Right renal pelvis (tissue), 4 donors: ENCODE data around the gene ZP3. TPM values are rescaled to one million over a fixed set of nuclear protein-coding genes. Genes with fewer than 3 reads are reported as not detected.
"Not testable (repeated sequence)": the region's sequence is repeated elsewhere in the genome, so short reads cannot be mapped to it uniquely, and the experiment has no call there.

Experiments
- DNase-seq, 4 donors: peaks; one replicate each; pipeline ENCODE4 v3.0.0-alpha.2; 2013; ENCODE audit warnings: low read depth in 4 of 4, low spot score in 3 of 4, missing footprints in 1 of 4
- polyA plus RNA-seq, 4 donors: library from polyadenylated mRNA; unstranded; fragments of 120-200 nt; gene quantifications; one replicate each; pipeline ENCODE4 v1.2.1, GENCODE V29; 2013; ENCODE audit not compliant: insufficient read length in 4 of 4

The ZP3 gene
- polyA plus RNA-seq, 4 donors = 1.6 to 13.4 (median 2.4) TPM

DNA sequence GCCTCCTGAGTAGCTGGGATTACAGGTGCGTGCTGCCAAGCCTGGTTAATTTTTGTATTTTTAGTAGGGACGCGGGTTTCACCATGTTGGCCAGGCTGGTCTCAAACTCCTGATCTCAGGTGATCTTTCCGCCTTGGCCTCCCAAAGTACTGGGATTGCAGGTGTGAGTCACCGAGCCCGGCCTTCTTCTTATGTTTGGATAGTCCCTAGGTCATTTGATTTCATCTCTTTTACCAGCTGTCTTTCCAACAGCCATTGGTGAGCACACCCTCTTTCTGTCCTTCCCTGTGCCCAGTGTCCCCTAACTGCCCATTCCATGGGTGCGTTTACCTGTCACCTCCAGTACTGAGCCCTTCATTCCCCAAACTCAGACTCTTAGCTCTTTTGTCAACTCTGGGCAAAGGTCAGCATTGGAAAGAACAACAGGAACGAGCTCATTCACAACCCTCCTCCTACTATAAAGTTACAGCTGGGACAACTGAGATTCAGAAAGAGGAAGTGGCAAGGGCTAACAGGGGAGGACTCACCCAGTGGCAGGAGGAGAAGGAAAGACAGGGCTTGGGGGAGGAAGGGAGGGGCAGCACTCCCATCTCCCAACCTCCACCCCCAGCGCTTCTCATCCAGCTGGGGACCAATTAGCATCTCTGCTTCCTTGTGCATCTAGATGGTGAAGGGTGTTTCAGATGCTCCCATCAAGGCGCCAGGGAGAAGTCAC is 20.8 kb upstream of the ZP3 start:
- DNase-seq = no peak

DNA sequence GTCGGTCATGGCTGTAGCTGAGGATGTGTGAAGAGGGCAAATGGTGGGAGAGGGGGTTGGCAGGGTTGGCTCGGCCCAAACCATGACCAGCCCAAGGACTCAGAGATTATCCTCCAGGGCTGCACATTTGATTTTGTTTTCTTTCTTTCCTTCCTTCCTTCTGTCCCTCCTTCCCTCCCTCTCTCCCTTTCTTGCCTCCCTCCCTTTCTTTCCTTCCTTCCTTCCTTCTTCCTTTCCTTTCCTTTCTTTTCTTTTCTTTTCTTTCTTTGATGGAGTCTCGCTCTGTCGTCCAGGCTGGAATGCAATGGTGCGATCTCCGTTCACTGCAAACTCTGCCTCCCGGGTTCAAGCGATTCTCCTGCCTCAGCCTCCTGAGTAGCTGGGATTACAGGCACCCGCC is 19.0 kb upstream of the ZP3 start:
- DNase-seq = no peak

DNA sequence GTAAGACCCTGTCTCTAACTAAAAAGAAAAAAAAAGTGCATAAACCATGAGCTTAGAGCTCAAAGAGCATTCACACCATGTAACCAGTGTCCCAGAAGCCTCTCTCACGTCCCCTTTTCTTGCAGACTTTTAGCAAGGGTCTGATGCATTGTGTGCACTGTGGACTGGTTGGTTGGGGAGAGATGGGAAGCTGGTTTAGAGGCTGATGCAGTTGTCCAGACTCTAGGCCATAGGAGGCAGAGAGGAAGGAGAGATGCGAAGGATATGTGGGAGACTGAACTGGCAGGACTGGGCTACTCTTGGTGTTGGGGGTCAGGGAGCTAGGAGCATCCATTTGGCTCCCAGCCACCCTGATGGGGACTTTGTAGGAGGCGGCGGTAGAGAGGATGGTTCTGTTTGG is 17.0 kb upstream of the ZP3 start:
- DNase-seq = no peak

DNA sequence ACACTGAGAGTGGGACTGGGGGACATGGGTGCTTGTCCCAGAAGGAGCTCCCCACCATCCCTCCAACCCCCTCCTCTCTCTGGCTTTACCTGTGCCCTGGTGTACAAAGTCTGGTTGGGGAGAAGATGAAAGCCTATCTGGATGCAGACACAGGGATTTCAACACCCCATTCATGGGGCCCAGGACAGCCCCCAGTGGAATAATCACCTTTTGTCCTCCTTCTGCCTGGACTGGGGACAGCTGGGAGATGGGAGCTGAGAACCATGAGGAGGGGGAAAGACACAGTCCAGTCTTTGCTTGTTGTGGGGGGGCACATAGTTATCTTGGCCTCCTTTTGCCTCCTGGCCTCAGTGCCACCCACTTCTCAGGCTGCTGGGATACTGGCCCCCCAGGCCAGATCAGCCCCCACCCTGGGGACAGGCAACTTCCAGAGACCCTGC is 16.6 kb upstream of the ZP3 start:
- DNase-seq = no peak

DNA sequence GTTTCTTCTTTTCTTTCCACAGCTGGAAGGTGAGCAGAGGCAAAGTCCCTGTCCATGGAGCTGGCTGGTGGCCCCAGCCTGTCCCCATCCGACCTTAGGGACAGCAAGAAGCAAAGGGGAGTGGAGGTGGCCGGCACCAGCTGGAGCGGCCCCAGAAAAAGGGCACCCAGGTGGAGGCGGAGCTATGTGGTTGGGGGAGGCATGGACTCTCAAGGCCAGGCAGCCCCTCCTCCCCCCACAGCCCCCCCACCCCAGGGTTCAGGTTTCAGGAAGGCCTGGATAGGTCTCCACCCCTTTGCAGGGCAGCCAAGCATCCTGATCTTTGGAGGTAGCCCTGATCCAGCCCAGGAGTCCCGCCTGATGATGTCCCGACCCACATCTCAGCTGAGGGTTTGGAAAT is 15.2 kb upstream of the ZP3 start, which contains the start of gene SSC4D:
Gene SSC4D, minus strand, starts transcription at position 161 of the 400 bp plus-strand sequence. CDS start 5,258 bp downstream, outside the sequence.
- no peak for DNase-seq

DNA sequence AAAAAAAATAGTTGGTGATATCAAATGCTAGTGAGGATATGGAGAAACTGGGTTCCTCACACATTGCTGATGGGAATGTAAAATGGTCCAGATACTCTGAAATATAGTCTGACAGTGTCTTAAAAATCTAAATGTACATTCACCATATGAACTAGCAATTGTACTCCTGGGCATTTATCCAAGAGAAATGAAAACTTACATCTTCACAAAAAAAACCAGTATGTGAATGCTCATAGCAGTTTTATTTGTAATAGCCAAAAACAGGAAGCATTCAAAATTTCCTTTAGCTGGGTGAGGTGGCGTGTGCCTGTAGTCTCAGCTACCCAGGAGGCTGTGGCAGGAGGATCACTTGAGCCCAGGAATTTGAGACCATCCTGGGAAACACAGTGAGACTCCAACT is 13.1 kb upstream of the ZP3 start:
- DNase-seq = no peak

DNA sequence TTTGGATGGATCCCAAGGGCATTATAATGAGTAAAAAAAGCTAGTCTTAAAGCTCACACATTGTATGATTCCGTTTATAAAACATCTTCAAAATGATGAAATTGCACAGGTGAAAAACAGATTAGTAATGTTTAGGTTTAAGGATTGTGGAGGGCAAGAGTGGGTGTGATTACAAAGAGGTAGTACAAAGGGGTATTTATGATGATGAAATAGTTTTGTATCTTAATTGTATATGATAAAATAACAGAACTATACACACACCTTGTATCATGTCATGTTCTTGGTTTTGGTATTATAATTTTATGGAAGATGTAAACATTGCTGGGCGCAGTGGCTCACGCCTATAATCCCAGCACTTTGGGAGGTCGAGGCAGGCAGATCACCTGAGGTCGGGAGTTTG is 12.5 kb upstream of the ZP3 start:
- DNase-seq = no peak

DNA sequence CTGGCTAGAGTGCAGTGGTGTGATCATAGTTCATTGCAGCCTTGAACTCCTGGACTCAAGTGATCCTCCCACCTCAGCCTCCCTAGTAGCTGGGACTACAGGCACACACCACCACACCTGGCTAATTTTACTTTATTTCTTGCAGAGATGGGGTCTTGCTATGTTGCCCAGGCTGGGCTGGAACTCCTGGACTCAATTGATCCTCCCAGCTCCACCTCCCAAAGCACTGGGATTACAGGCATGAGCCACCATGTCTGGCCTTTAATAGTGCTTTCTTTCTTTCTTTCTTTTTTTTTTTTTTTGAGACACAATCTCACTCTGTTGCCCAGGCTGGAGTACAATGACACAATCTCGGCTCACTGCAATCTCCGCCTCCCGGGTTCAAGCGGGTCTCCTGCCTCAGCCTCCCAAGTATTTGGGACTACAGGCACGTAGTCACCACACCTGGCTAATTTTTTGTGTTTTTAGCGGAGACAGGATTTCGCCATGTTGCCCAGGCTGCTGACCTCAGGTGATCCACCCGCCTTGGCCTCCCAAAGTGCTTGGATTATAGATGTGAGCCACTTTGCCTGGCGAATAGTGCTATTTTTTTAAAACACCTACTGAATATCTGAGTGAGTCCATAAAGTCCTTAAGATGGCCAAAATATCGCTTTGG is 7.0 kb upstream of the ZP3 start:
- not testable (repeated sequence) for DNase-seq

DNA sequence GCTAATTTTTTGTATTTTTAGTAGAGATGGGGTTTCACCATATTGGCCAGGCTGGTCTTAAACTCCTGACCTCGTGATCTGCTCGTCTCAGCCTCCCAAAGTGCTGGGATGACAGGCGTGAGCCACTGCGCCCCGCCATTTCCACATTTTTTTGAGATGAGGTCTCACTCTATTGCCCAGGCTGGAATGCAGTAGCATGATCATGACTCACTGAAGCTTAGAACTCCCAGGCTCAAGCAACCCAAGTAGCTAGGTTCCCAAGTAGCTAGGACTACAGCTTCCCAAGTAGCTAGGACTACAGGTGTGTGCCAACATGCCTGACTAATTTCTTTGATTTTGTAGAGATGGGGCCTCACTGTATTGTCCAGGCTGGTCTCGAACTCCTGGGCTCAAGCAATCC is 3.7 kb upstream of the ZP3 start:
- DNase-seq = not testable (repeated sequence)

DNA sequence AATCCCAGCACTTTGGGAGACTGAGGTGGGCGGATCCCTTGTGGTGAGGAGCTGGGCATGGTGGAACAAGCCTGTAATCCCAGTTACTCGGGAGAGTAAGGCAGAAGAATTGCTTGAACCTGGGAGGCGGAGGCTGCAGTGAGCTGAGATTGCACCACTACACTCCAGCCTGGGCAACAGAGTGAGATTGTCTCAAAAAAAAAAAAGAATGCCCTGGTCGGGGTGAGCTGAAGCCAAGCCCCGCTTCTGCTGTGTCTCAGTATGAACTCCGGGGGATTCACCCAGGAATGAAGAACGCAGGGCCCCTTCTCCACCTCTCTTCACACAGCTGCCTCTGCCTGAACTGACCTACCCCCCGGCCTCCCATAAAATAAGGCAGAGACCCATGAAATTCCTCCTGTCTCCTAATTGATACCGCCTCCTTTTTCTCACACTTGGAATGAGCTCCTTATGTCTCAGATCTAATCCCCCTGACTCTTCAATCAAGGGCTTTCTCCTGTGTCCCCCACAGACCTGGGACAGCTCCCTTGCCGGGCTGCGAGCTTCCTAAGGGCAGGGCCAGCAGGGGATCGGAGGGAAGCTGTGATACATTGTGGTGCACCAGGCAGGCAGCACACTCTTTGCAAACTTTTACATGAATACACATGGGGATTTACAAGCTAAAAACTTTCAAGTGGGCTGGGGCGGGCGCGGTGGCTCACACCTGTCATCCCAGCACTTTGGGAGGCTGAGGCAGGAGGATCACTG is 911 bp upstream of the ZP3 start:
- no peak for DNase-seq

DNA sequence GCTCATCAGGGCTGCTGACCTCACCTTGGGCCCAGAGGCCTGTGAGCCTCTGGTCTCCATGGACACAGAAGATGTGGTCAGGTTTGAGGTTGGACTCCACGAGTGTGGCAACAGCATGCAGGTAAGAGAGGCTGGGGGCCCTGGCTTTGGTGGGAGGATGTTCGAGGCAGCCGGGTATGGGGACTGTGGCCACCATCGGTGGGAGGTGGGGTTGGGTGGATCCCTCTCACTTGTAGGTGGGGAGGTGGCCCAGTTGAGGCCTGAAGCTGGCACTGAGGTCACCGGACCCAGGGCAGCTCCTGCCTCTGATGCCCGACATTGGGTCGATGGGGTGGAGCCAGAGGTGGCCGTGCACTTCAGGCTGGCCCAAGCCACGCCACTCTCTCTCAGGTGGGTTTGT is 406 bp downstream of the ZP3 start:
- DNase-seq = no peak

DNA sequence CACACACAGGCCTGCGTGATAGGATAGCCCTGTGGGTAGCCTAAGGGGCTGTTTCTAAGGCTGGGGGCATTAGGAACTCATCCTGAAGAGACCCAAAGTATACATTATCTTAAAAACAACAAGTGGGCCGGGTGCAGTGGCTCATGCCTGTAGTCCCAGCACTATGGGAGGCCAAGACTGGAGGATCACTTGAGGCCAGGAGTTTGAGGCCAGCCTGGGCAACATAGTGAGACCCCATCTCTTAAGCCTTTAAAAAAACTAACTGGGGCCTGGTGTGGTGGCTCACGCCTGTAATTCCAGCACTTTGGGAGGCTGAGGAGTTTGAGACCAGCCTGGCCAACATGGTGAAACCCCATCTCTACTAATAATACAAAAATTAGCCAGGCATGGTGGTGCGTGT is 808 bp downstream of the ZP3 start:
- DNase-seq = not testable (repeated sequence)

DNA sequence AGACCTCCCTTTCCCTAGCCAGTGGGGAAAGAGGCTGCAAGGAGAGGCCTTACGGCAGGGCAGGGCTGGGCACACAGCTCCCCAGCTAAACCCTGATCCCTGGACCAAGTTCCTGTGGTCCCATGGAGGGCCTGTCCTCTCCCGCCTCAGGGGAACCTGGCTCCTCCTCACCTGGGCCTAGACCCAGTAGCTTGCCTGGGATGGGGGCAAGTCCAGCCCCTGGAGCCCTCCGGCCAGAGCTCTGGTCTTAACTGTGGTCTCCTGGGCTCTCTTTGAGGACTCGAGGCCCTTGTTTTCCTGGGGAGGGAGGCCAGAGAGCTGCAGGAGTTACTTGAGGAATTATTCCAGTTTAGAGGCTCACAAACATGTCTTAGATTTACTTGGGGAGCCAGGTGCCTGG is 1.5 kb downstream of the ZP3 start:
- DNase-seq = no peak

DNA sequence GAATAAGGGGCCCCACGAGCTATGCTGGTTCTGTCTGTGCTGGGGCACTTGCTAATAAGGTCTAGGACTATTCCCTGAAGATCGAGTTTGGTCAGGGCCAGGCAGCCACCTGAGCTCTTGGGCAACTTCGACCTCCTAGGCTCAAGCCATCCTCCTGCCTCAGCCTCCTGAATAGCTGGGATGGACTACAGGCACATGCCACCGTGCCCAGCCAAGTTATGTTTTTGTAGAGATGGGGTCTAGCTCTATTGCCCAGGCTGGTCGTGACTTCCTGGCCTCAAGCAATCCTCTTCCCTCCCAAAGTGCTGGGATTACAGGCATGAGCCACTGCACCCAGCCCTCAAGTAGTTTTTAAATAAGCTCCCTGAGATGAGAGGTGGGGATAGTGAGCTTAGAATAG is 2.9 kb downstream of the ZP3 start:
- DNase-seq = no peak

DNA sequence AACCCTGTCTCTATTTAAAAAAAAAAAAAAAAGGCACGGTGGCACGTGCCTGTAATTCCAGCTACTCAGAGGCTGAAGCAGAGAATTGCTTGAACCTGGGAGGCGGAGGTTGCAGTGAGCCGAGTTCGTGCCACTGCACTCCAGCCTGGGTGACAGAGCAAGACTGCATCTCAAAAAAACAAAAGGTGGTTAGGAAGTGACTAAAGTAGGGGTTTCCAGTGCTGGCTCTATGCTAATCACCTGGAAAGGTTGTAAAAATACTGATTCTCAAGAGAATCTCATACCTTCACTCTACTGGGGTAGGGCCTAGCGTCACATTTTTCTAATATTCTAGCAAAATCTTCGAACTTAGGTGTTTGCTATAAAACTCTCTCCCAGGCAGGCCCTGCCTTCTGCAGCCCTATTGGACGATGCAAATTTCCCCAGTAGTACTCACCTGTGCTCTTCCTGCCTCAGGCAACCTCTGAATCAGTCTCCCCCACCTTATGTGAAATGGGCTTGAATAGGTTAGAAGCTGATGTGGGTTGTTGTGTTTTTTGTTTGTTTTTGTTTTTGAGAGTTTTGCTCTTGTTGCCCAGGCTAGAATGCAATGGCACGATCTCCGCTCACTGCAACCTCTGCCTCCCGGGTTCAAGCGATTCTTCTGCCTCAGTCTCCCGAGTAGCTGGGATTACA is 3.5 kb downstream of the ZP3 start:
- no peak for DNase-seq

DNA sequence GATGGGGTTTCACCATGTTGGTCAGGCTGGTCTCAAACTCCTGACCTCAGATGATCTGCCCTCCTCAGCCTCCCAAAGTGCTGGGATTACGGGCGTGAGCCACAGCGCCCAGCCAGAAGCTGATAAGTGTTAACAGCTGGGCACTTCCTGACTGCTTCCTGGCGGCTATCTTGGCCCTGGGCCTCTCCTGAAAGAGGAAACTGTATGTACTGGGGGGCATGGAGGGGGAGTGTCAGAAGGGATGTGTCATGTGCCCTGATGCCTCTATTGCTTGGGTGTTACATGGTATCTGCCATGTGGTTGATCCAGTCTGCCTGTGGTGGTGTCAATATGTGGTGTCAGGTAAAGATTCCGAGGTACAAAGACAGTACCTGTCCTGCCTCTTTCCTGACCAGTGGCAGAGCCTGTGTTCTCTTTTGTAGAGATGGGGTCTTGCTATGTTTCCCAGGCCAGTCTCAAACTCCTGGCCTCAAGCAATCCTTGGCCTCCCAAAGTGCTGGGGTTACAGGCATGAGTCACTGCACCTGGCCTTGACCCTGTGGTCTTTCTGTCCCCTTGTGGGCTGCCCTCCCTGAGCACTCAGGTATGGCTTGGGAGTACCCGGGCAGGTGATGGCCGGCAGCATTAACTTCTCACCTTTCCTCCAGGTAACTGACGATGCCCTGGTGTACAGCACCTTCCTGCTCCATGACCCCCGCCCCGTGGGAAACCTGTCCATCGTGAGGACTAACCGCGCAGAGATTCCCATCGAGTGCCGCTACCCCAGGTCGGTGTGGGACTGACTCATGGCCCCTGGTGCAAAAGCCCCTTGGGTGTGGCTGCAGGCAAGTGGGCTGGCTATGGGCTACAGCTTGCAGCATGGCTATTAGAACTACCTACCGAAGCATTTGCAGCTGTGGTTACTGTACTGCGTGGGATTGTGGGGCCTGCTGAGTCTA is 4.4 kb downstream of the ZP3 start:
- no peak for DNase-seq

DNA sequence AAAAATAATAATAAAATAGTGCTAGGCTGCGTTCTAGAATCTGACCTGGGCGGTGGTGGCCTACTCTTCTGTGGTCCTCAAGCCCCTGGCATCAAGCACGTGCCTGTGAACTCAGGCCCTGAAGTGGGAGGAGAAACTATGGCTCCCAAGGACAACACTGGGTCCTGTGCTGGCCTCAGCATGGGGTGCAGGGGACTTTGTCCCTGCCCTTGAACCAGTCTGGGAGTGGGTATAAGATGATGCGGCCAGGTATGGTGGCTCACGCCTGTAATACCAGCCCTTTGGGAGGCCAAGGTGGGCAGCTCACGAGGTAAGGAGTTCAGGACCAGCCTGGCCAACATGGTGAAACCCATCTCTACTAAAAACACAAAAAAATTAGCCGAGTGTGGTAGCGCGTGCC is 5.5 kb downstream of the ZP3 start:
- no peak for DNase-seq

DNA sequence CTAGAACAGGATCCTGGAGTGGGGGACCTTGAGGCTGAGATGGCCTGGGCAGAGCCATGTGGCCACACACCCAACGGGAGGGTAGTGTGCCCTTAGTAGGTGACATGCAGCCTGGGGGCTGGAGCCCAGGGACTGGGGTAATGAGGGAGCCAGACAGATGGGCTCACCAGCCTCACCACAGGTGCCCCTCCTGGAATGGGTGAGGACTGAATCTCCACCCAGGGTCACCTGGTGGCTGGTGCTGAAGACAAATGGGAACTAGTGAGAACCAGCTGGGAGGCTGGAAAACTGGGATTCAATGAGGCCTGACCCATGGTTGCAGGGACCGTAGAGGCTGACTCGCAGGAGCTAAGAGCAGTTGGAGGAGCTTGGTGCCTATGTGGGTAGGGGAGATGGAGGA is 6.1 kb downstream of the ZP3 start:
- no peak for DNase-seq

DNA sequence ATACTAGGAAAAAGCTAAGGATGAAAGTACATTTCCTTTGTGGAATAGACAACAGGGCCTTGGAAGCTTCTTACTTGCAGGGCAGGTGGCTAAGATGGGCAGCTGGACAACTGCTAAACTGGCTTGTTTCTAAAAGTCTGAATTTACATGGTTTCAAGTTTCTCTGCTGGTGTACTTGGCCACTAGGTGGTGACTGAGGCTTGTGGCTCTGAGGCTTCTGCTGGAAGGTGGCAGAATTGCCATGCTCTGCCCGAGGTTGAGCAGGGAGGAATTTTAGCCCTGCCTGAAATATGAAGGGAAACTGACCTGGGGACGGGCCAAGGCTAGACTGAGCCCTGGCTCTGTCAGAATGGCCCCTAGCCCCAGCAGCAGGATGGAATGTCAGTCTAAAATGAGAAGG is 13.1 kb downstream of the ZP3 start:
- DNase-seq = peak in 2 of 4 donors; percentile 38 to 56
